Measurements from ENCODE around the gene HPGD.

- TF ChIP-seq CTCF (IDR thresholded peaks at IDR 0.05): no peak
- TF ChIP-seq ZFX (IDR thresholded peaks at IDR 0.05; ENCODE audit: borderline replicate concordance): no peak
Measured at GRCh38 chr4:174540175-174540574, 17.9 kb upstream of the HPGD start.
